HEK293 (cell line): ENCODE results near the gene PKD2L1.

ENCODE experiments used
- CTCF ChIA-PET: fragments of 350-600 bp; formaldehyde crosslinking; extraction: SDS; loops from one replicate; lab custom pipeline; 2021; ENCODE audit warnings: antibody characterized with exemption; lab: Yijun Ruan, JAX
- POLR2A ChIA-PET: fragments of 300-600 bp; formaldehyde crosslinking; extraction: SDS; loops from one replicate; lab custom pipeline; 2020; ENCODE audit warnings: antibody characterized with exemption, inconsistent platforms; lab: Yijun Ruan, JAX
- H3K27ac ChIP-seq: fragments of 200-500 bp; sonication (Bioruptor generic); 2 replicates; pipeline ENCODE4 v1.5.1; 2014; ENCODE audit warnings: low read depth, low read length, control low read depth, inconsistent platforms; ENCODE audit errors: extremely low read depth
- H3K36me3 ChIP-seq, 2 experiments: fragments of 200-500 bp in 1 of 2; sonication (Bioruptor generic) in 1 of 2; 1 replicate in 1 of 2; 2 replicates in 1 of 2; pipeline ENCODE4 v1.5.1; 2014 to 2017; ENCODE audit warnings: inconsistent platforms in 2 of 2, low read length in 2 of 2; ENCODE audit not compliant: control insufficient read depth in 2 of 2, insufficient read depth in 1 of 2
- H3K4me1 ChIP-seq: fragments of 200-500 bp; sonication (Bioruptor generic); 2 replicates; pipeline ENCODE4 v1.5.1; 2014; ENCODE audit warnings: mild to moderate bottlenecking, low read length, inconsistent platforms; ENCODE audit not compliant: control insufficient read depth, insufficient read depth
- H3K4me3 ChIP-seq: 2 replicates; pipeline ENCODE4 v1.5.1; 2011; ENCODE audit warnings: low read depth, mild to moderate bottlenecking, control low read depth, low read length, moderate library complexity
- H3K9me3 ChIP-seq: fragments of 200-500 bp; sonication (Bioruptor generic); 2 replicates; pipeline ENCODE4 v1.5.1; 2014; ENCODE audit warnings: low read depth, low read length, inconsistent platforms; ENCODE audit not compliant: control insufficient read depth, insufficient read depth
- EGR2 ChIP-seq: fragments of 450-650 bp; formaldehyde crosslinking; IDR thresholded peaks from 2 replicates; pipeline ENCODE4 v1.5.1; 2016; ENCODE audit warnings: low read depth, missing biosample characterization, missing genetic modification characterization
- GLIS1 ChIP-seq: fragments of 450-650 bp; formaldehyde crosslinking; IDR thresholded peaks from 2 replicates; pipeline ENCODE4 v1.5.1; 2016; ENCODE audit warnings: missing biosample characterization, missing genetic modification characterization
- MEIS1 ChIP-seq: sonication (generic); formaldehyde crosslinking; IDR thresholded peaks from 2 replicates; pipeline ENCODE4 v1.8.1; 2022; ENCODE audit warnings: missing genetic modification reagents, mild to moderate bottlenecking, borderline replicate concordance
- MYNN ChIP-seq: fragments of 450-650 bp; formaldehyde crosslinking; IDR thresholded peaks from 2 replicates; pipeline ENCODE4 v1.5.1; 2016; ENCODE audit warnings: missing biosample characterization, missing genetic modification characterization, borderline replicate concordance
- OVOL3 ChIP-seq: fragments of 450-650 bp; formaldehyde crosslinking; IDR thresholded peaks from 2 replicates; pipeline ENCODE4 v1.5.1; 2016; ENCODE audit warnings: missing biosample characterization, missing genetic modification characterization
- PRDM4 ChIP-seq: fragments of 450-650 bp; formaldehyde crosslinking; IDR thresholded peaks from 2 replicates; pipeline ENCODE4 v1.5.1; 2017; ENCODE audit warnings: missing biosample characterization, missing genetic modification characterization
- SCRT2 ChIP-seq: fragments of 450-650 bp; formaldehyde crosslinking; IDR thresholded peaks from 2 replicates; pipeline ENCODE4 v1.5.1; 2016; ENCODE audit warnings: missing biosample characterization, missing genetic modification characterization
- ZBTB17 ChIP-seq: fragments of 450-650 bp; formaldehyde crosslinking; IDR thresholded peaks from 2 replicates; pipeline ENCODE4 v1.5.1; 2016; ENCODE audit warnings: missing biosample characterization, missing genetic modification characterization
- ZBTB20 ChIP-seq: fragments of 450-650 bp; formaldehyde crosslinking; IDR thresholded peaks from 2 replicates; pipeline ENCODE4 v1.5.1; 2016; ENCODE audit warnings: missing biosample characterization, missing genetic modification characterization
- ZBTB8A ChIP-seq: fragments of 450-650 bp; formaldehyde crosslinking; IDR thresholded peaks from 2 replicates; pipeline ENCODE4 v1.5.1; 2016; ENCODE audit warnings: missing biosample characterization, missing genetic modification characterization
- ZNF10 ChIP-seq: fragments of 450-650 bp; formaldehyde crosslinking; IDR thresholded peaks from 2 replicates; pipeline ENCODE4 v1.5.1; 2017; ENCODE audit warnings: missing biosample characterization, missing genetic modification characterization
- ZNF133 ChIP-seq: fragments of 450-650 bp; formaldehyde crosslinking; IDR thresholded peaks from 2 replicates; pipeline ENCODE4 v1.5.1; 2016; ENCODE audit warnings: missing biosample characterization, missing genetic modification characterization
- ZNF335 ChIP-seq: fragments of 450-650 bp; formaldehyde crosslinking; conservative IDR thresholded peaks from 2 replicates; pipeline ENCODE4 v1.5.1; 2016; ENCODE audit warnings: missing biosample characterization, missing genetic modification characterization
- ZNF354C ChIP-seq: fragments of 450-650 bp; formaldehyde crosslinking; IDR thresholded peaks from 2 replicates; pipeline ENCODE4 v1.5.1; 2016; ENCODE audit warnings: missing biosample characterization, missing genetic modification characterization, low read depth, borderline replicate concordance
- ZNF391 ChIP-seq: fragments of 450-650 bp; formaldehyde crosslinking; IDR thresholded peaks from 2 replicates; pipeline ENCODE4 v1.5.1; 2016; ENCODE audit warnings: low read depth, missing biosample characterization, missing genetic modification characterization, borderline replicate concordance
- ZNF514 ChIP-seq: fragments of 450-650 bp; formaldehyde crosslinking; IDR thresholded peaks from 2 replicates; pipeline ENCODE4 v1.5.1; 2016; ENCODE audit warnings: missing biosample characterization, missing genetic modification characterization
- ZNF548 ChIP-seq: fragments of 450-650 bp; formaldehyde crosslinking; IDR thresholded peaks from 2 replicates; pipeline ENCODE4 v1.5.1; 2016; ENCODE audit warnings: missing biosample characterization, missing genetic modification characterization
- ZNF623 ChIP-seq: fragments of 450-650 bp; formaldehyde crosslinking; IDR thresholded peaks from 2 replicates; pipeline ENCODE4 v1.5.1; 2016; ENCODE audit warnings: missing biosample characterization, missing genetic modification characterization
- ZNF629 ChIP-seq: fragments of 450-650 bp; formaldehyde crosslinking; IDR thresholded peaks from 2 replicates; pipeline ENCODE4 v1.5.1; 2017; ENCODE audit warnings: missing biosample characterization, missing genetic modification characterization
- ZNF639 ChIP-seq: fragments of 450-650 bp; formaldehyde crosslinking; IDR thresholded peaks from 2 replicates; pipeline ENCODE4 v1.5.1; 2016; ENCODE audit warnings: missing biosample characterization, missing genetic modification characterization
- ZNF664 ChIP-seq: fragments of 450-650 bp; formaldehyde crosslinking; IDR thresholded peaks from 2 replicates; pipeline ENCODE4 v1.5.1; 2016; ENCODE audit warnings: missing biosample characterization, missing genetic modification characterization
- ZNF747 ChIP-seq: fragments of 450-650 bp; formaldehyde crosslinking; IDR thresholded peaks from 2 replicates; pipeline ENCODE4 v1.5.1; 2016; ENCODE audit warnings: missing biosample characterization, missing genetic modification characterization
- ZNF785 ChIP-seq: fragments of 450-650 bp; formaldehyde crosslinking; IDR thresholded peaks from 2 replicates; pipeline ENCODE4 v1.5.1; 2016; ENCODE audit warnings: missing biosample characterization, missing genetic modification characterization
- TF ChIP-seq, protein P1 (sequence below): fragments of 450-650 bp; formaldehyde crosslinking; IDR thresholded peaks from 2 replicates; pipeline ENCODE4 v1.5.1; 2016; ENCODE audit warnings: missing biosample characterization, missing genetic modification characterization, low read depth
- TF ChIP-seq, protein P2 (sequence below): fragments of 450-650 bp; formaldehyde crosslinking; IDR thresholded peaks from 2 replicates; pipeline ENCODE4 v1.5.1; 2016; ENCODE audit warnings: missing biosample characterization, missing genetic modification characterization

PKD2L1 gene

DNA sequence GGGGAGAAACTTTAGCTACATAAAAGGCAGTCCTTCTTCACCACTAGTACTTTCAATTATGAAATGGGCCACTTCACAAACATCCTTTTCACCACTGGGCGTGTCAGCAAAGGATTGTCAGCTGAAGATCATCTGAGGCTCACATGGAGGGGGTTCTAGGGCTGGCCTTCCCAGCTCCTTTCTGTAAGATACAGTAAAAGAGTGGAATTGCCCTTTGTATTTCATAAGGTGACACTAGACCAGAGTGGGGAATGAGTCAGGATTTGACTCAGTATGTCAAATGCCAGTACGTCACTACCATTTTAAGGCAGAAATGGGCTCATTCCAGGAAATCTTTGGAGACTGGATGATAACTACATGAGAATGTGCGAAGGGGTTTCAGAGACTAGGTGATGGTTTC, 22.3 kb downstream of the PKD2L1 start:
- TF ChIP-seq SCRT2 (no peak), ZNF623 (no peak), ZNF548 (tag by site-specific recombination) (no peak), ZBTB17 (tag by site-specific recombination) (no peak), MEIS1 (CRISPR knock-in tag) (no peak), MYNN (no peak), EGR2 (no peak), GLIS1 (tag by site-specific recombination) (no peak), ZNF391 (tag by site-specific recombination) (no peak)
- no peak overlapping the region for H3K4me3 ChIP-seq
- H3K36me3 ChIP-seq = no peaks in the 10 kb centered on the region
- ChIA-PET CTCF (interaction anchor here (0.7 kb wide), 1 partner anchor 213 kb away, joined by 3 read pairs; no protein-coding TSS in a partner anchor), POLR2A (no interaction called here)
- H3K9me3 ChIP-seq = no peaks in the 10 kb centered on the region
- H3K4me1 ChIP-seq = no peaks in the 10 kb centered on the region
- no peak overlapping the region for H3K27ac ChIP-seq

GRCh38 chr10:100306861-100307260, 23.2 kb downstream of the PKD2L1 start:
- CTCF ChIA-PET = interaction anchor here (1.4 kb wide), 1 partner anchor 212 kb away, joined by 4 read pairs; no protein-coding TSS in a partner anchor
- no peak for TF ChIP-seq ZNF639 (tag by site-specific recombination)
- TF ChIP-seq OVOL3 = no peak
- TF ChIP-seq ZNF10 (tag by site-specific recombination) = no peak
- TF ChIP-seq, protein P1, sequence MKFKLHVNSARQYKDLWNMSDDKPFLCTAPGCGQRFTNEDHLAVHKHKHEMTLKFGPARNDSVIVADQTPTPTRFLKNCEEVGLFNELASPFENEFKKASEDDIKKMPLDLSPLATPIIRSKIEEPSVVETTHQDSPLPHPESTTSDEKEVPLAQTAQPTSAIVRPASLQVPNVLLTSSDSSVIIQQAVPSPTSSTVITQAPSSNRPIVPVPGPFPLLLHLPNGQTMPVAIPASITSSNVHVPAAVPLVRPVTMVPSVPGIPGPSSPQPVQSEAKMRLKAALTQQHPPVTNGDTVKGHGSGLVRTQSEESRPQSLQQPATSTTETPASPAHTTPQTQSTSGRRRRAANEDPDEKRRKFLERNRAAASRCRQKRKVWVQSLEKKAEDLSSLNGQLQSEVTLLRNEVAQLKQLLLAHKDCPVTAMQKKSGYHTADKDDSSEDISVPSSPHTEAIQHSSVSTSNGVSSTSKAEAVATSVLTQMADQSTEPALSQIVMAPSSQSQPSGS = no peak
- no peak for TF ChIP-seq ZNF629 (tag by site-specific recombination)
- TF ChIP-seq ZNF514 = no peak
- TF ChIP-seq, protein P2, sequence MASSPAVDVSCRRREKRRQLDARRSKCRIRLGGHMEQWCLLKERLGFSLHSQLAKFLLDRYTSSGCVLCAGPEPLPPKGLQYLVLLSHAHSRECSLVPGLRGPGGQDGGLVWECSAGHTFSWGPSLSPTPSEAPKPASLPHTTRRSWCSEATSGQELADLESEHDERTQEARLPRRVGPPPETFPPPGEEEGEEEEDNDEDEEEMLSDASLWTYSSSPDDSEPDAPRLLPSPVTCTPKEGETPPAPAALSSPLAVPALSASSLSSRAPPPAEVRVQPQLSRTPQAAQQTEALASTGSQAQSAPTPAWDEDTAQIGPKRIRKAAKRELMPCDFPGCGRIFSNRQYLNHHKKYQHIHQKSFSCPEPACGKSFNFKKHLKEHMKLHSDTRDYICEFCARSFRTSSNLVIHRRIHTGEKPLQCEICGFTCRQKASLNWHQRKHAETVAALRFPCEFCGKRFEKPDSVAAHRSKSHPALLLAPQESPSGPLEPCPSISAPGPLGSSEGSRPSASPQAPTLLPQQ (tag by site-specific recombination) = no peak
- no peak for TF ChIP-seq ZNF354C (tag by site-specific recombination)
- TF ChIP-seq ZNF747 (tag by site-specific recombination) = no peak
- no peak for TF ChIP-seq ZBTB20
- TF ChIP-seq ZNF133 (tag by site-specific recombination) = no peak
- no peak for TF ChIP-seq ZBTB8A (tag by site-specific recombination)
- no peak for TF ChIP-seq ZNF664 (tag by site-specific recombination)
- TF ChIP-seq PRDM4 = no peak
- no peak for TF ChIP-seq ZNF785
- TF ChIP-seq ZNF335 (tag by site-specific recombination) = no peak
- TF ChIP-seq ZBTB17 (tag by site-specific recombination) = no peak

More at GRCh38 chr10:100306861-100307260, 23.2 kb downstream of the PKD2L1 start:
- Histone ChIP-seq H3K27ac (no peak overlapping the region), H3K4me3 (no peak overlapping the region), H3K9me3 (no peaks in the 10 kb centered on the region), H3K4me1 (no peaks in the 10 kb centered on the region), H3K36me3 (no peaks in the 10 kb centered on the region)
- POLR2A ChIA-PET = interaction anchor here (0.6 kb wide), 1 partner anchor 31 kb away, joined by 5 read pairs; no protein-coding TSS in a partner anchor
